OCI-LY1 (cell line): ENCODE results near the gene CDHR3.
A peak's percentile ranks its signal among the peaks of the same experiment; 100 is the strongest.

Source experiments
- H2AFZ ChIP-seq: fragments of 200-600 bp; sonication (generic), shearing (Covaris generic); 2 replicates; pipeline ENCODE4 v1.6.0; 2014; ENCODE audit warnings: antibody characterized with exemption, mild to moderate bottlenecking, low read length
- H3F3A ChIP-seq: fragments of 200-600 bp; sonication (generic), shearing (Covaris generic); 2 replicates; pipeline ENCODE4 v1.6.0; 2014; ENCODE audit warnings: mild to moderate bottlenecking, antibody characterized with exemption, low read length, moderate library complexity; ENCODE audit not compliant: insufficient read depth
- H3K27ac ChIP-seq: fragments of 200-600 bp; sonication (generic); 2 replicates; pipeline ENCODE4 v1.5.1; 2014; ENCODE audit warnings: low read length, mixed run types, mild to moderate bottlenecking, low read depth; ENCODE audit not compliant: poor library complexity, severe bottlenecking
- H3K27me3 ChIP-seq: fragments of 200-600 bp; sonication (generic); 2 replicates; pipeline ENCODE4 v1.6.0; 2014; ENCODE audit warnings: antibody characterized with exemption, mild to moderate bottlenecking, low read length, moderate library complexity; ENCODE audit not compliant: insufficient read depth
- H3K36me3 ChIP-seq: fragments of 200-600 bp; sonication (generic); 2 replicates; pipeline ENCODE4 v1.6.1; 2014; ENCODE audit warnings: mild to moderate bottlenecking, antibody characterized with exemption, low read length, moderate library complexity, mixed read lengths; ENCODE audit not compliant: insufficient read depth
- H3K4me1 ChIP-seq: fragments of 200-600 bp; sonication (generic); 2 replicates; pipeline ENCODE4 v1.5.1; 2014; ENCODE audit warnings: mild to moderate bottlenecking, low read length, moderate library complexity; ENCODE audit not compliant: insufficient read depth, severe bottlenecking
- H3K4me2 ChIP-seq: fragments of 200-600 bp; sonication (generic), shearing (Covaris generic); 2 replicates; pipeline ENCODE4 v1.6.1; 2014; ENCODE audit warnings: low read length
- H3K4me3 ChIP-seq: fragments of 200-600 bp; sonication (generic); 2 replicates; pipeline ENCODE4 v1.5.1; 2014; ENCODE audit warnings: low read length, low read depth, mild to moderate bottlenecking, mixed read lengths; ENCODE audit not compliant: poor library complexity, severe bottlenecking
- H3K79me2 ChIP-seq: fragments of 200-600 bp; shearing (Covaris generic); 2 replicates; pipeline ENCODE4 v1.6.1; 2016; ENCODE audit warnings: mixed run types, low read length, mixed read lengths; ENCODE audit not compliant: insufficient read depth
- H3K9ac ChIP-seq: fragments of 200-600 bp; sonication (generic), shearing (Covaris generic); 2 replicates; pipeline ENCODE4 v1.6.1; 2014; ENCODE audit warnings: mild to moderate bottlenecking, low read length, mixed read lengths
- H3K9me2 ChIP-seq: fragments of 200-600 bp; sonication (generic), shearing (Covaris generic); 2 replicates; pipeline ENCODE4 v1.6.1; 2014; ENCODE audit warnings: low read depth, mild to moderate bottlenecking, low read length, mixed read lengths
- H3K9me3 ChIP-seq: fragments of 200-600 bp; shearing (Covaris generic); 2 replicates; pipeline ENCODE4 v1.6.1; 2014; ENCODE audit warnings: low read length, mixed read lengths
- H4K20me1 ChIP-seq: fragments of 200-600 bp; sonication (generic), shearing (Covaris generic); 2 replicates; pipeline ENCODE4 v1.6.0; 2016; ENCODE audit warnings: mild to moderate bottlenecking, low read length; ENCODE audit not compliant: insufficient read depth
- EZH2 ChIP-seq: fragments of 200-600 bp; sonication (generic), shearing (Covaris generic); IDR thresholded peaks from 2 replicates; pipeline ENCODE4 v1.8.0; 2017; ENCODE audit warnings: borderline replicate concordance, mixed run types, mild to moderate bottlenecking, antibody characterized with exemption, low read length, moderate library complexity, mixed read lengths
- TF ChIP-seq, protein P1 (sequence below): fragments of 200-600 bp; sonication (generic), shearing (Covaris generic); IDR thresholded peaks from 2 replicates; pipeline ENCODE4 v1.5.1; 2017; ENCODE audit warnings: mild to moderate bottlenecking, antibody characterized with exemption, low read length, moderate library complexity, mixed read lengths

The CDHR3 gene

DNA sequence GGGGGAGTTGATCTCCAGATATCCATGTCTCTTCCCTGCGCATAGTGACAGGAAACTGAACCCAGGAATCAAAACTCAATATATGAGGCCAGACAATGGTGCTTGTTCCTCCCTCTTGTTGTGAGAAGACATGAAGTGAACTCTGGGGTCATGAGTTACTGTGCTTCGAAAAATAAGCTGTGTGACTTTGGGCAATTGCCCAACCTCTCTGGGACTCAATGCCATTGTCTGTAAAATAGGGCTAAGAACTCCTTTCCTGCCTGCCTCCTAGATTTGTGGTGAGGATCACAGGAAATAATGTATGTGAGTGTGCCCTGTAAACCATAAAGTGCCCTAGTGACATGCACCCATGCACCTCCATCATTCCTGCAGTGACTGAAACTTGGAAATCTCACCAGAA is 100.6 kb downstream of the CDHR3 start:
- peak overlapping the region; percentile 69 for H3K9ac ChIP-seq
- peaks cover 91% of the 10 kb centered on the region for H3K4me1 ChIP-seq
- H3K9me2 ChIP-seq: no peaks in the 10 kb centered on the region
- TF ChIP-seq EZH2: no peak
- TF ChIP-seq, protein P1, sequence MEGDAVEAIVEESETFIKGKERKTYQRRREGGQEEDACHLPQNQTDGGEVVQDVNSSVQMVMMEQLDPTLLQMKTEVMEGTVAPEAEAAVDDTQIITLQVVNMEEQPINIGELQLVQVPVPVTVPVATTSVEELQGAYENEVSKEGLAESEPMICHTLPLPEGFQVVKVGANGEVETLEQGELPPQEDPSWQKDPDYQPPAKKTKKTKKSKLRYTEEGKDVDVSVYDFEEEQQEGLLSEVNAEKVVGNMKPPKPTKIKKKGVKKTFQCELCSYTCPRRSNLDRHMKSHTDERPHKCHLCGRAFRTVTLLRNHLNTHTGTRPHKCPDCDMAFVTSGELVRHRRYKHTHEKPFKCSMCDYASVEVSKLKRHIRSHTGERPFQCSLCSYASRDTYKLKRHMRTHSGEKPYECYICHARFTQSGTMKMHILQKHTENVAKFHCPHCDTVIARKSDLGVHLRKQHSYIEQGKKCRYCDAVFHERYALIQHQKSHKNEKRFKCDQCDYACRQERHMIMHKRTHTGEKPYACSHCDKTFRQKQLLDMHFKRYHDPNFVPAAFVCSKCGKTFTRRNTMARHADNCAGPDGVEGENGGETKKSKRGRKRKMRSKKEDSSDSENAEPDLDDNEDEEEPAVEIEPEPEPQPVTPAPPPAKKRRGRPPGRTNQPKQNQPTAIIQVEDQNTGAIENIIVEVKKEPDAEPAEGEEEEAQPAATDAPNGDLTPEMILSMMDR: no peak
- no peaks in the 10 kb centered on the region for H3K9me3 ChIP-seq
- H3K79me2 ChIP-seq: no peaks in the 10 kb centered on the region
- H3F3A ChIP-seq: peaks cover 16% of the 10 kb centered on the region
- peak overlapping the region; percentile 0 for H3K4me3 ChIP-seq
- peak overlapping the region; percentile 55 for H3K4me2 ChIP-seq
- peak overlapping the region; percentile 99 for H3K27ac ChIP-seq
- no peaks in the 10 kb centered on the region for H3K36me3 ChIP-seq
- H3K27me3 ChIP-seq: no peaks in the 10 kb centered on the region
- H2AFZ ChIP-seq: no peak overlapping the region
- no peaks in the 10 kb centered on the region for H4K20me1 ChIP-seq

DNA sequence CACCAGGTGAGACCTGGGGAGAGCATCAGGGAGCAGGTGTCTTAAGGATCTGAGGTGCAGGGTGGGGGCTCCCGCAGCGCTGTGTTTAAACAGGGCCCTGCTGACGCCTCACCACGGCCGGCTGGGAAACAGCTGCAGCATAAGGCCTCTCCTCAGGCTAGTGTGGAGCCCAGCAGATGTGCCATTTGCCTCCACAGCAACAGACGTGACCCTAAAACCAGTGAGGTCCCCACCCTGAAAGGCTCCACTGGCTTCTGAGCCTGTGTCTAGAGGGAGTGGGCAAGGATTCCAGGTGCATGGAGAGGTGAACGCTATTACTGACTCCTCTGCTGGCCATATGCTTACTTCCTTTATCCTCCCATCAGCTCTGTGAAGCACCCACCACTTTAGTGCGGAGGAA is 101.3 kb downstream of the CDHR3 start:
- no peak overlapping the region for H3K4me3 ChIP-seq
- peak overlapping the region; percentile 55 for H3K4me2 ChIP-seq
- H3F3A ChIP-seq: peaks cover 10% of the 10 kb centered on the region
- no peaks in the 10 kb centered on the region for H3K79me2 ChIP-seq
- H3K9me3 ChIP-seq: no peaks in the 10 kb centered on the region
- H4K20me1 ChIP-seq: no peaks in the 10 kb centered on the region
- H3K9me2 ChIP-seq: no peaks in the 10 kb centered on the region
- H2AFZ ChIP-seq: no peak overlapping the region
- peak overlapping the region; percentile 69 for H3K9ac ChIP-seq
- no peaks in the 10 kb centered on the region for H3K27me3 ChIP-seq
- peak overlapping the region; percentile 99 for H3K27ac ChIP-seq
- peaks cover 91% of the 10 kb centered on the region for H3K4me1 ChIP-seq
- no peaks in the 10 kb centered on the region for H3K36me3 ChIP-seq
- TF ChIP-seq, protein P1: peak; percentile 24; the same call in 1 of the 2 replicates
- TF ChIP-seq EZH2: no peak

DNA sequence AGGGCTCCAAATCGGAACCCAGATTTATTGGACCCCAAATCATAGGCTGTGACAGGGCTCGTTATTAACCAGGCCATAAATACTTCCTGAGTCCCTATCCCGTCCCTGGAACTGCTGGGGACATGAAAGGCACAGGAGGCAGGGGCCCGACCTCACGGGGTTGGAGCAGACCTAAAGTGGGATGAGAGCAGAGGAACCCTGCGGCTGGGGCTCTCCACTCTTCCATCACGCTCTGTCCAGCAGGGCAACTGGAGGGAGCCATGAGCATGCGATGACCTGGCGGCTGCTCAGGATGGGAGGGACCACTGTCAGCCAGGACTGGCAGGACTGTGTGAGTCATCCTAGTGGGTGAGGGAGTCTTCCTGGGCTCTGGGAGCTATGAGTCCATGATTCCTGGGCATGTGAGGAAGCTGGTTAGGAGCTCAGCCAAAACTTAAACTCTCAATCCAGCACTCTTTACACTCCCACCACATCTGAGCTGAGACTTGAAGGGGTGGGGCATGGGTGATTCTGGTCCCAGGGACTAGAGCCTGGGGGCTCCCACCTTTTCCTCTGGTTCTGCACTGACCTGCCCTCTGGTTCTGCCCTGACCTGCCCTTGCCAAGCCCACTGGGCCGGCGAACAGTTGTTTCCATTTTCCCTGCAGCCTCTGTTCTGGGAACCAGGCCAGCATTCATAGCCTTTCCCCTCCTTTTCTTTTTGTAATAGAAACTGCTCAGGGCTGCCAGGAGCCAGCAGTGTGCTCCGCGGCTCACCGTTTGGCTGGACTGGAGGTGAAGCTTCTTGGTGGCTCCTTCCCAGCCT is 101.9 kb downstream of the CDHR3 start:
- no peak overlapping the region for H2AFZ ChIP-seq

More for the DNA sequence above, 101.9 kb downstream of the CDHR3 start:
- Histone ChIP-seq H3K4me1 (peaks cover 91% of the 10 kb centered on the region), H3K9me3 (no peaks in the 10 kb centered on the region), H3F3A (peaks cover 9% of the 10 kb centered on the region; the same call in 1 of the 2 replicates), H3K4me3 (no peak overlapping the region), H4K20me1 (no peaks in the 10 kb centered on the region), H3K4me2 (peak overlapping the region; percentile 55), H3K79me2 (no peaks in the 10 kb centered on the region), H3K27ac (peak overlapping the region; percentile 99), H3K9me2 (no peaks in the 10 kb centered on the region), H3K36me3 (no peaks in the 10 kb centered on the region), H3K27me3 (no peaks in the 10 kb centered on the region), H3K9ac (peak overlapping the region; percentile 69)
- no peak for TF ChIP-seq EZH2
- TF ChIP-seq, protein P1: no peak
